GM19193 (cell line): ENCODE results near the gene GZMB.

Experiments
- POLR2A ChIP-seq: IDR thresholded peaks from 4 replicates; pipeline ENCODE4 v1.6.1; 2011; ENCODE audit not compliant: insufficient read depth, insufficient read length; ENCODE audit errors: extremely low read depth

Gene GZMB, protein sequence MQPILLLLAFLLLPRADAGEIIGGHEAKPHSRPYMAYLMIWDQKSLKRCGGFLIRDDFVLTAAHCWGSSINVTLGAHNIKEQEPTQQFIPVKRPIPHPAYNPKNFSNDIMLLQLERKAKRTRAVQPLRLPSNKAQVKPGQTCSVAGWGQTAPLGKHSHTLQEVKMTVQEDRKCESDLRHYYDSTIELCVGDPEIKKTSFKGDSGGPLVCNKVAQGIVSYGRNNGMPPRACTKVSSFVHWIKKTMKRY

DNA sequence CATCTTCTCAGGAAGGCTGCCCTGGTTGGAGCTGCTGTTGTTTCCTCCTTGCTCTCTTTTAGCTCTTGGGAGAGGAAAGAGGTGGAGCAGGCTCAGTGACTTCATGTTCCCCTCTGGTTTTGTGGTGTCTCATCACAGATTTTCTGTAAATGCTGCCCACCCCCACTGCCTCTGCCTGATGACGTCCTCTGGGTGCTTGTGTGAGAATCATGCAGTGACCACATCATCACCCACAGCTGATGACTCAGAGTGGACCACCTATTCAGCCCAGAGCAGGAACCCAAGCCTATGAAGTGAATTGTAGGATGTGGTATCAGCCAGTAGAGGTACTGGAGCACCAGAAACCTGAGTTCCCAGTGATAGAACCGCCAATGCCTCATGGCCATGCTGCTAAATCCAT is at the start of gene GZMB:
GZMB (minus strand) TSS at position 33 of the 400 bp plus-strand sequence; CDS start at position 3, 30 bp downstream.
- TF ChIP-seq POLR2A, result no peak

DNA sequence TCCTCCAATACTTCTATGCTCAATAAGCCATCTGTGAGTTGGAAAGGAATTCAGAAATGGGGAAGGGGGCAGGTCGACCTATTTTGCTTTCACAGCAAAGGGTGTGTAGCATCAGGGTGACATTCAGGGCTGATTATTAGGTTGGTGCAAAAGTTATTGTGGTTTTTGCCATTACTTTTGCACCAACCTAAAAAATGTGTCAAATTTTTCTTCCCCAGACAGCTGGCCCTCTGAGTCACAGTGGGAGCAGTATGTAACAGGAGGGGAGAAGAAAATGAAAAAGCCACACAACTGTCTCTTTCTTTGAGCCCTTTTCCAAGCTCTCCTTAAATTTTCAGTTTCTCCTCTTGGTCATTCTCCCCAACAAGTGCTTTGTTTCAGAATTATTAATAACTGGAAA is 47.1 kb upstream of the GZMB start:
- TF ChIP-seq POLR2A, result no peak

DNA sequence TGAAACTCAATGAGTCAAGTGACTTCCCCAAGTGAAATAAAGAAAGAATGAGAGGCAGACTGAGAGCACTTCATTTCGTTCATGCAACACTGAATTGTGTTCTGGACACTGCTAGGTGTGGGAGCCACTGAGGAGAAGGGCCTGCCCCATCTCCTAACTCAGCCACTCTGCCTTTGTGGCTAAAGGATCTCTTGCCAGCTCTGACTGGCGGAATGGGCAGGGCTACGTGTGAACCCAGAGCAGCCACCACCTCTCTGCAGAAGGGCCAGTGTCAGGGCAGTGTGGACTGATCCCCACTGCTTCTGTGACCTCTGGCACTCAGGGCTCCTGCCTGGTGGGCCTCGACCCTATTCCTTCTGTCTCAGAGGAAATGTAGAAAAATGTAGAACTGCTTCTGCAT is 46.5 kb upstream of the GZMB start:
- TF ChIP-seq POLR2A, result no peak

DNA sequence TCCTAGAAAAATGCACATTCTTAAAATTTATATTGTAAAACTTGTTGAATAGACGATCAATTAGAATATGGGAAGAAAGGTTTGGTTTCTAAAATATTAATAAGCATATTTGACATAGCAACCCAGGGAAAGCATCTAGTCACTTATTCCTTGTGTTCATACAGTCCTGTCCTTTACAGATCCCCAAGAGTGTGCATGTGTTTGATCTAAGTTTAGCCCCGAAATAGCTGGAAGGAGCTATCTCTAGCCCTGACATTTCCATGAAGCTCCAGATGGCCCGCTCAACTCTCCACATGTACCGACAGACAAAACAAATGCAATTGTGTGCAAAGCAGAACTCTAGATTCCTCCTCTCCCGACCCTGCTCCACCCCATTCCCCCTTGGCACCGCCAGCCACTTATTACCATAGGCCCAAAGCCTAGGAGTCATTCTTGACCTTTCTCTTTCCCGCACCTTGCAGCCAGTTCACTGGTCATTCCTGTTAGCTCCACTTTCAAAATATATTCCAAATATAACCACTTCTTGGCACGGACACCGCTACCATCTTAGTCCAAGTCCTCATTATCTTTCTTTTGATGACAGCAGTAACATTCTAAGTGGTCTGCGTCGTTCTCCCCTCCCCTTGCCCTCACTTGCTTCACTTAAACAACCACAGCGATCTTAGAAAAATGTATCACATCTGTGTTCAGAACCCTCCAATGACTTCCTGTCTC is 45.4 kb upstream of the GZMB start:
- TF ChIP-seq POLR2A, result no peak

DNA sequence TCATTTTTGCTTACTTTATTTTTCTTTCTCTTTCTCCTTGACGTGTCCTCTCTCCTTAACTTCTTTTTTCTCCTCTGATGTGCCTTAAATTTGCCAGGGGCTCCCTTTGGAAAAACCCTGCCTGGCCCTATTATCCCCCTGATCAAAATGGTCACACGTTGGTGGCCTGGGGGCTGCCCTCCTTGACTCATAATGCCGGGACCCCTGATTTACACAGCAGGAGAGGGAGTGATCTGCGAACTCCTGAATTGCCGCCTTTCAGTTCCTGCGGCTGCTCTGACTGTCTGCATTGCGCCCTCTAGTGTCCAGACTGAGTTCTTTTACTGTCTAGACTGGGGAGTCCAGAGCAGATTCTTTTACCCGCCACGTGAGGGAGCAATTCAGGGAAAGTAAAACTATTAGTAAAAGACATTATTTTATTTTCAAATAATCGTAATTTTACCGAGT is 44.8 kb upstream of the GZMB start:
- peak; percentile 17 for TF ChIP-seq POLR2A

DNA sequence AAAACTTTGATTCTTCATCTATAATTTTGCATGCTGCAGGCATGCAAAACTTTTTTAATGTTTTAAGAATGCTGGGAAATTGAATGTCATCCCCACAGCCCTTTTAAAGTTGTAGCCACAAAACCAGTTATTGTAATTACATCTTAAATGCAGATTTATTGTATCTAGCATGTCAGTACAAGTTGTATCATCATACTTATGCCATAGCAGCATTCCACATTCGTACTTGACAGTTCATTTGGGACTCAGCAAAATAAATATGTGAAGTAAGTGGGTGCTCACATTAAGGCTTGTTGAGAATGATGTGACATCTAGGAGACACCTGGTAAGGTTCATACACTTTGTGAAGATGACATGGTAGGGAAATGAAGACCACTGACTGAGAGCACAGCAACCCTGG is 44.0 kb upstream of the GZMB start:
- no peak for TF ChIP-seq POLR2A

DNA sequence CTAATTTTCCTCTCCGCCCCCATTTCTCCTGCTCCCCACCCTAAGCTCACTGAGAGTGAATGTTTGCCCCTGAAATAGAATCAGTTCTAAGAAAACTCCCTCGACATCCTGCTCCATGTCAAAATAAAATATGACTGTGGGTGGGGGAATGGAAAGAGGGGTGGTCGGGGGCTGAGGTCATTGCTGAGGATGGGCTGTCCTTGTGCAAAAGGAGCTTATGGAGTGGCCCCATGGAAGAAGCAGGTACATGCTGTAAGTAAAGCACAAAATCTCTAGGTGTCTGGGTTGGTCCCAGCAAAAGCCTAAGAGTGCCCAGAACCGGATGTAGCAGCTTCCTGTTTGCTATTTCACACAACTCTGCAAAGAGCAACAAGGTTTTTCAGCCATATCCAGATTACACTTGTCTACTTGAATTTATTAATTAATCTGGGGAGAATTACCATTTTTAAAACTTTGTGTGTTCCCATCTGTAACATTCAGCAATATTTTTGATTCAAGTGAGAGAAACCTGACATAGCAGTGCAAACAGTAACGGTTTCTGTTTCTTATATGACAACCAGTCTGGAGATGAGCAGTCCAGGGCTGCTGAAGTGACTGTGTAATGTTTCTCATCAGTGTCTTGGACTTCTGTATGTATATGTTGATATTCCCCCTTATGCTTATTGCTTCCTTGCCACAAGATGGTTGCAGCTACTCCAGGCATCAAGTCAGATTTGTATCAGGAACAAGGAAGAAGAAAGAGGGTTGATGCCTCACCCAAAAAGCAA is 40.4 kb upstream of the GZMB start:
- TF ChIP-seq POLR2A, result peak; percentile 61

DNA sequence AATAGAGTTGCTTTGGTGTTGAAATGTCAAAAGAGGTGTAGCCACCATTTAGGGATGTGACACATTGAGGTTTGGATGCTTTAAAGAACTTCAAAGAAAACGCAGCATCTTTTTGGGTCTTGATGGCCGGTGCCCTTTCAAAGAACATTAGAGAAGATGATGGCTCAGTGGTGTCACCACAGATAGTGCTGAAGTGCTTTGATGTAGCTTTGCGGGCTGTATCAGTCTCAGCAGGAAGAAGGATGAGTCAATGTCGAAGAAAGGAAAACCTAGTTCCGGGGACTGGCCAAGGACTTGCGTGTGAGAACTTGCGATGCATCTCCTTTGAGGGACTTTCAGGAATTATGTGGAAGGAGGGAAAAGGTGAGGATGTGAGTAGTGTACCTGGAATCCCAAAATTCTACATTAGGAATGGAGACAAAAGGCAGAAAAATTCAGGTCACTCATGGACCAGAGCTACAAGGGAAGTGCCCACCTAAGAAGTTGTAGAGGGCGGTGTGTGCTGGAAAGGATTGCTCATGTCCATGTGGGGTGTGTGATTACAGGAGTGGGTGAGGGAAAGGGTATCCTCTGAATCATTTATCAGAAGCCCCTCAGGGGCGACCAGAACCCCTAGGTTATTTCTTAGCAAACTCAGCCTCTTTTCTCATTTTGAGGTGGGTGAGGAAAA is 39.7 kb upstream of the GZMB start:
- no peak for TF ChIP-seq POLR2A

DNA sequence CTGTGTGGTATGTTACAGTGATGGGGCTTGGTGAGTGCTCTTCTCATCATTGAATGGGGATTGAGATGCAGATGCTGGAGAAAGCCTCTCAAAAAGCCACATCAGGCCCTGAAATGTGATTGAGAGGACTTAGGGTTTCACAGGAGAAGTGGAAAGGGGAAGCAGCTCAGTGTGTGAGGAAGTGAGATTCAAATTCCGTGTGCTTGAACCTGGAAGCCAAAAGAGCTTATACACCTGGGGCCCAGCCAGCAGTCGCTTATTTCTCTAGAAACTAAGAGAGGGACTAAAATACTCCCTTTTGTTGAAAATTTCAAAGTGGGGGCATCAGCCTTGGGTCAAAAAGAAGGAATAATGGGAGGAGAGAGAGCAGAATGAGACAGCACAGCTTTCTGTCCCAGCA is 39.1 kb upstream of the GZMB start:
- no peak for TF ChIP-seq POLR2A

DNA sequence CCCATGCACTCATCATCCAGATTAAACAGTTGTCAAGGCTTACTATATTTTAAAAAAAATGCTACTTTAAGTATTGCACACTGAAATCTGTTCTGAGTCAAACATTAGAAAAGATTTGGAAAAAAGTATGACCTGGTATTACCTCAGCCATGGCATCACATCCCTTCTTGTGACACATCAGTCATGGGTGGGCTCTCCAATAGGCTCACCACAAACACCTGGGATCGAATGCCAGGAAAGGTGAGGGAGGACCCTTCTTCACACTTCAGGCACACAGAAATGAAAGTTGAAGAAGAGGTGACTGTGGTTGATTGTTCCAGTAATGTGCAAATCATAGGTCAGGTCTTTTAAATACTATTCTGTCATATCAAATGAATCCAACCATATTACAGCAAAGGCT is 36.6 kb upstream of the GZMB start:
- no peak for TF ChIP-seq POLR2A

DNA sequence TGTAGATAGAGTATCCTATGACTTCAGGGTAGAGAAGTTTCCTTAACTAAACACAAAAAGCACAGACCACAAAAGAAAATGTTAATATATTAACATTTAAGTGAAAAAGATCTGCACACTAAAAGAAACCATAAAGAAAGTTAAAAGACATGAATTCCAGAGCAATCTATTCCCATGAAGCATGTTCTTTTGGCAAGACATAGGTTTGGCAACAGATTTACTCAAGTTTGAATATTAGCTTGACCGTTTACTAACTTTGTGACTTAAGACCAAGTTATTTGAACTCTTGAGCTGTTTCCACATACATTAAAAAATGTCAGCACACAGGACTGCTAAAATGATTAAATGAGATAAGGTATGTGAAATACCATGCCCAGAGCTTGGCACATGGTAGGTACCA is 35.7 kb upstream of the GZMB start:
- TF ChIP-seq POLR2A, result no peak

DNA sequence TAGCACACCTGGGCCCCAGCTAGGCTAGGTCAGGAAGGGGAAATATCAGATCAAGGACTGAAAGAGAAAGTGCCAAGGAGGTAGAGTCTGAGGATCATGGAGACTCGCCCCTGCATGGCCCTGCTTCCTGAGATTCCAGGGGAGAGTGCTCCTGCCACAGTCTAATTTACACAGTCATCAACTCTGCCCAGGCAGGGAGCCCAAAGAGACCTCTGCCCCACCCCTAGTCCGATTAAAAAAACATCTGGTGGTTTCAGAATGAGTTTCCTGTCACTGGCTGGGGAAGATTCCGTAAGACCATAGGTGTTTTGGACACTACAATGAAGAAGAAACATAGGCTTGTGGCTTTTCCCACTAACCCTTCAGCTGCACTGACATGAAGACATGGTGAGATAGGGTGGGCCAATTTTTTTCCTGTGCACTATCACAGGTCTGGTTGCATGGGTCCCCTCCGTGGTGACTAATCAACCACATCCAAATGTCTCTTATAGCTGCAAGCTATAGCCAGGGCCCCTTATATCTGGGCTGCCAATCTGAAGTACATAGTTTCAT is 31.5 kb upstream of the GZMB start:
- TF ChIP-seq POLR2A, result no peak

DNA sequence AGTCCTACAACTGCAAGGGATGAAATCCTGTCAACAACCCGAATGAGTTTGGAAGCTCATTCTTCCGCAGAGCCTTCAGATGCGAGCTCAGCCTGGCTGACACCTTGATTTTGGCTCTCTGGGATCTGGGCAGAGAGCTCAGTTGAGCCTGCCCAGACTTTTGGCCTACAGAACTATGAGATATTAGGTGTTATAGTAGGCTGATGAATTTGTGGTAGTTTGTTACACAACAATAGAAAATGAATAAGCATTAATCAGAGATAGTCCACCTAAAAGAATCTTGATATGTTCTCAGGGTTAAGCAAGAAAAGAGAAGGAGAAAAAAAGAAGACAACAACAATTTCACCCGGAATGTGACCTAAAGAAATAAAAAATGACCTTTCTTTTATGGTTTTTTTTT is 30.4 kb upstream of the GZMB start:
- no peak for TF ChIP-seq POLR2A

DNA sequence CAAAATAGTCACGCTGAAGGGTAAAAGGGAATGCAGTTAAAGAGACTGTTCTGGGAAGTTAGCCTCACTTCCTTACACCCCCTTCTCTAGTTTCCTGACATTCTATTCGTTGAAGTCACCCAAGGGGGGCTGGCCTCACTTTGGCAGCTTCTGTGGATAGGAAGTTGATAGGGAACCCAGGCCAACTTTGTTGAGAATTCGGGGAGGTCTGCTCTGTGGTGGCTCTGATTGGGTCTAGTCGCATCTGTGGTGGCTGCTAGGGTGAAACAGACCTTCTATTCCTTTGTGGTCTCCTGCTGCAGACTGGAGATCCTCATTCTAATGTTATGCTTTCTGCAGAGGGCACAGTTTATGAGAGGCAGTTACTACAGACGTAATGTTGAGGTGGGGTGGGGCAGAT is 28.8 kb upstream of the GZMB start:
- no peak for TF ChIP-seq POLR2A
